GM21515 (cell line): Measurements from ENCODE around the gene STPG1.
A peak's percentile ranks its signal among the peaks of the same experiment; 100 is the strongest.

Experiments
- ATAC-seq: cut with Tn5 transposase; IDR thresholded peaks from one replicate; pipeline ENCODE4 v1.9.1; 2021; ENCODE audit not compliant: unreplicated experiment

The STPG1 gene

GRCh38 chr1:24392982-24393650 is 20.5 kb downstream of the STPG1 start:
- no peak for ATAC-seq

DNA sequence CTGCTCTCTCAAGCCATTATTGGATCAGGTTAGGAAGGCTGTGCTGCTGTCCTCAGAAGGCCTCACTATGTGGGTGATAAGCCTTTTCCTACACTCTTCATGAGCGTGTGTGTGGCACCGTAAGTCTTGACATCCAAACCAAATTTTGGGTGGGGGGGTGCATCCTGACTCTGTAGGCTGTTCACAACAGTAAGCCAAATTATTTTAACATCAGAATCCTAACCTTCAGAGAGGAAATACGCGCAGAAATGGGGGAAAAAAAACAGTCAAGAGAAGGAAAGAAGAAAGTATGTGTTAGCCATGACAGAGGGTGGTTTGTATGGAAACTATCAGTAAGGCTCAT is 21.0 kb downstream of the STPG1 start:
- ATAC-seq = no peak

DNA sequence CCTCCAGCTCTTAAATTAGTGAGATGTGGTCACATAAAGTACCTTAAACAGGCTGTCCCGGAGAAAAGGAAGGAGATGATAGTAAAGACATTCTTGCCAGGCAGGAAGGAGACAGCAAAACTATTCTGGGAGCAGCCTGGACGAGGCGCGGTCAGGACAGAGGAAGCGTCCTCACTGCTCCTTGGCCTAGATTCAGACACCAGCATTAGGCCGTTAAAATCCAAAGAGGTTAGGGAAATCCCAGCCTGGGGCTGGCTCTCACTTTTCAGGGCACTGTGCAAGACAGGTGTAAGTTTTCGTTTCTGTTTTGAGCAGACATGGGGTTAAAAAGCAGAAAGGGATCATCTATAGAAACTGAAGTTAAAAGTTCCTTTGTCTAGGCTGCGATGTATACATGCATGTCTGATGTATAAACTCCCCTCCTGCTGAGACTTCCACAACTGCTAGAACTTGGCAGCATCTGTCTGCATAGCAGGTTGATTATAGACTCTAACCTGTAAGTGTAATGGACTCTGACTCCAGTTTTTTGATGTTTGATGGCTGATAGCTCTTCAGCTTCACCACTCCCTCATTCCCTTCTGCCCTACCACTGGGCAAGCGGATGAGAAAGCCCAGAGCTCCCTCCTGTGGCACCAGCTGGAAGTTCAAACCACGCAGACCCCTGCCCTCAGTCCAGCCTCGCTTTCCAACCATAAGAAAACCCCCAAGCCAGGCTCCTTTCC is 21.5 kb downstream of the STPG1 start:
- peak; percentile 65 for ATAC-seq

GRCh38 chr1:24390924-24391782 is 22.4 kb downstream of the STPG1 start:
- peak; percentile 44 for ATAC-seq

DNA sequence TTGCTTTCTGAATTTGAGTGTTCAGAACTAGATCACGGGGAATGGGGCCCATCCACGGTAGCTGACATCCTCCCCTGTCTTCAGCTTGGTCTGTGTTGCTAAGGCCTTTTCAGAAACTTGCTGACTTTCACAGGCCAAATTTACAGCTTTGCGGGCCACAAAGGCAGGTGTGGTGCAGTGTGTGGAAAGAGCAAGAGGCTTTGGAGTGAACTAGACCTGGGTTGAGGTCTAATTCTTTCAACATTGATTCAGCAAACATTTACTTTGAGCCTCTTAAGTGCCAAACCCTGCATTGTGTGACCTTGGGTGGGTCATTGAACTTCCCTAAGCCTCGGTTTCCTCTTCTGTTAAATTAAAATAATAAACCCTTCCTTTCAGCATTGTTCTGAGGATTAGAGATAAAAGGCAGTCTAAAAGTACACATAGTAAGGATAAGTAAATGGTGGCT is 24.3 kb downstream of the STPG1 start:
- ATAC-seq = no peak

DNA sequence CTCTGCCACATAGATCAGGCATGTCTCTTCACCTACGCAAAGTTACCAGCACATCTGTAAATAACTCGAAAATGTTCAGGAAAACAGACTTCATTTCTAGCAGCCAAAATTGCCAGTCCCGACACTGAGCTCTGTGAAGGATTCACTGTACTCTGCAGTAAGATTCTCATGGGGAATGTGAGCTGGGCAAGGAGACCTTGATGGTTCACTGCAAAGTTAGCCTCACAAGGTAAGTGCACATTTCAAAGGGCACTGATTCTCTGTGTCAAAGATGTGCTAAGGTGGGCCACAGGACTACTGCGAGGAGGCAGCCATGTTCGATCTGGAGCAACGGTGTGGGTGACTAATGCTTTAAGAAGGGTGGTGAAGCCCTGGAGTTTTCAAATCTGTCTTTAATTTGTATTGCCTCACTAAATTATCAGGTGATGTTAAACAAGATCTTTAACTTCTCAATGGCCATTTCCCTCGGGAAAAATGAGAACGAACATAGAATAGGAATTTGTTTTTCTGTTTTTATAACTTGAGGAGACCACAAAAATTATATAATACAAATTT is 25.2 kb downstream of the STPG1 start:
- ATAC-seq = no peak

DNA sequence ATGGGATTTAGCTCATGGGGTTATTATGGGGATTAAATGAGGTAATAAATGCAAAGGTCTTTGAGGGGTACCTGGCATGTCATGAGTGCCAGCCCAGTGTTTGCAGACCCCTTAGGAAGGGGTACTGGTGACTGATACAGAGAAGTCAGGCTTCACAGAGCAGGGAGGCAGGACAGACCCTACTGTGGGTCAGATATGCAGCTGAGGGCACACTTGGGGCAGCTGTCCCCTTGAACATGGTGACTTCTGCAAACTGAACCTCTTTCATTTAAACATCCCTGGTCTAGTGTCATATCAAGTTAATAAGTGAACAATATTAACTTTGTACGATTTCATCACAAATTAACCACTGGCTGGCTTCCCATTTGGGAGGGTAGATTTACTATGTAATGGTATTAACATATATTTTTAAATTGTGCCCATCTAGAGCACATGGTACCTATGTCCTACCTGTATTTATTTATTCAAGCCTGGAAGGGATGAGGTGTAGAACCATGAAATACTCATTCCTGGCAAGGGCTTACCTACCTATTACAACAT is 25.9 kb downstream of the STPG1 start:
- ATAC-seq = no peak

DNA sequence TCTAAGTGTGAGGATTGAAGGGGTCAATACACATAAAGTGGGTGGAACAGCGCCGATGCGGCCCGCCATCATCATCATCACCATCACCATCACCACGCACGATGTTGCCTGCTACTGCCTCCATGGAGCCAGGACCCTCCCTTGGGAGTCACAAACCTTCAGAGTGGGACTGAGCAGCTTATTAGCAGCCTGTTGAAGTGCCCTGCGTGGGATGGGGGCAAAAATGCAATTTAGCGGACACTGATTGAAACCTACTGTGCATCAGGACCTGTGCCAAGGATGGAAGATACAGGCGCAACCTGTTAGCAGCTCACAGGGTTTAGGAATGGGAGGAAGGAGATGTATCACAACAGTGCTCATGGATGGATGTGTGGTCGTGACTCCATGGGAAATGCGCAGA is 26.7 kb downstream of the STPG1 start:
- ATAC-seq = no peak

GRCh38 chr1:24386241-24386640 is 27.3 kb downstream of the STPG1 start:
- no peak for ATAC-seq

- no peak for ATAC-seq
Measured at GRCh38 chr1:24385160-24385940, 28.2 kb downstream of the STPG1 start.

DNA sequence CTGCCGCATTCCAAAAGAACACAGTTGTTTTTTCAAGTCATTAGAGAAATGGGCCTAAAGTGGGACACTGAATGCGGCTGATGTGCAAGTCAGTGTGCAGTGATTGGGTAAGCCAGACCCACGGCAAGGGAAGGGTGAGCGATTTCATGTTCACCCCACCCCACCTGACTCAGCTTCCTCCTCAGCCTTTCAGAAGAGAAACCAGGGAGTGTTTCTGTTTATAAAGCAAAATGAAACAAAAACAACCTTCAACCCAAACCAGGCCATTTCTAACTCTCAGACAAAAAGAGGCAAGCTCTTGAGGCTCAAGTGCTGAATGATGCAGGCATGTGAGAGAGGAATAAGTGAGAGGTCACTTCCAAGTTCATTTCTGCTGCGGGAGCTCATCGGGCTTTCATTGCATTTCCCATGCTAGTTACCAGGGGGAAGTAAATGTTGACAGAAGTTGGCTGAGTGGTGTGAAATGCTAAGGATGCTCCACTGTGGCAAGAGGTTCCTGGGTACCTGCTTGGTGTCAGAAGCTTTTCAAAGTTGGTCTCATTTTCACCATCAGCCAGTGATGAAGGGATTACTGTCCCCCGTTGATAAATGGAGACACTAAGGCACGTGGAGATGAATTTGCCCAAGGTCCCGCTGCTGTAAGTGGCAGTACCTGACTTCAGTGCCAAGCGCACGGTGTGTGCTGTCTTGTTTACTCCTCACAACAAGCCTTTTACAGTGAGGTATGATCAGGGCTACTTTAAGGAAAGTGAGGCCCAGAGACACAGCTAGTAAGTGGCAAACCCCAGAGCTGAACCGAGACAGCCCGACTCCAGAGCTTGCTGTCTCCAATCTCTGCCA is 29.1 kb downstream of the STPG1 start:
- peak; percentile 66 for ATAC-seq

- no peak for ATAC-seq
Measured at GRCh38 chr1:24383381-24383940, 30.1 kb downstream of the STPG1 start.

DNA sequence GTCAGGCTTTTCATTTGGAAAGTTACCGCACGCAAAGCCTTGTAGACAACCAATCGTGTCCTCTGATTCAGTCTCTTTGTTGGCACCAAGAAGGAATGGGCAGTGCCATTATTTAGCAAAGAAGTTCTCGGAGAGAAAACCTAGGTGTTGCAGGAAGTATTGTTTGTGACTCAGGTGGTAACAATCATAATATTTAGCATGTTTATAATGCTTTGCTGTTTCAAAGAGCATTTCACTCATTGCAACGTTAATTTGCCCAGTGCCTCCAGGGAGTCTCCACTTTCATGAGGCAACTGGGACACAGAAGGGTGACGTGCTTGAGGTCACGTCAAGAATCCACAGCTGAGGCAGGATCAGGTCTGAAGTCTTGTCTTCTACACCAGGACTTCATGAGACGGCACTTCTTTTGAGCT is 31.4 kb downstream of the STPG1 start:
- no peak for ATAC-seq

GRCh38 chr1:24381256-24381655 is 32.3 kb downstream of the STPG1 start:
- ATAC-seq = no peak

GRCh38 chr1:24380508-24380907 is 33.1 kb downstream of the STPG1 start:
- ATAC-seq = no peak

DNA sequence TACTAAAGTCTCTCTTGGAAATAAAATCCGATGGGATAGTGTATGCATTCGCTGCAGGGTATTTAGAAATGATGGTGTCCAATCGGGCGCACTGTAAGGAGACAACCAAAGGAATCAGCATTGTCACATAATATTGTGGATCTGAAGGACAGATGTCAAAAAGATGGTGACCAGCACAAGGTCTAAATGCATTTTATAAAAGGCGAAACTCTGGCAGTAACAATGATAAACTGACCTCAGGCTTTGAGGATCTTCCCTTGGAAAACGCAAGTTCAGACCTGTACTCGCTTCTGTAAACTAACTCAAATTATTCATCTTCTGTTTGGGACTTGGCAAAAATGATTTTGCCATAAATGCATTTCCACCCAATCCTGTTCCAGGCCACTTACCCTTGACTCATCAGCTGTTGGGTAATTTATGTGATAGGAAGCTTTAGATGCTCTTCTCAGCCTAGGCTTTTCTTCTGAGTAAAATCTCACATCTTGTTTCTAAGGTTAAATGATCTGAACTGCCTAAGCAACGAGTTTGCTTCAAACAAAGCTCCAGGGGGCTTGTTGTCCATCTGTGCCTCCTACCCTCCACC is 33.8 kb downstream of the STPG1 start:
- ATAC-seq = no peak

DNA sequence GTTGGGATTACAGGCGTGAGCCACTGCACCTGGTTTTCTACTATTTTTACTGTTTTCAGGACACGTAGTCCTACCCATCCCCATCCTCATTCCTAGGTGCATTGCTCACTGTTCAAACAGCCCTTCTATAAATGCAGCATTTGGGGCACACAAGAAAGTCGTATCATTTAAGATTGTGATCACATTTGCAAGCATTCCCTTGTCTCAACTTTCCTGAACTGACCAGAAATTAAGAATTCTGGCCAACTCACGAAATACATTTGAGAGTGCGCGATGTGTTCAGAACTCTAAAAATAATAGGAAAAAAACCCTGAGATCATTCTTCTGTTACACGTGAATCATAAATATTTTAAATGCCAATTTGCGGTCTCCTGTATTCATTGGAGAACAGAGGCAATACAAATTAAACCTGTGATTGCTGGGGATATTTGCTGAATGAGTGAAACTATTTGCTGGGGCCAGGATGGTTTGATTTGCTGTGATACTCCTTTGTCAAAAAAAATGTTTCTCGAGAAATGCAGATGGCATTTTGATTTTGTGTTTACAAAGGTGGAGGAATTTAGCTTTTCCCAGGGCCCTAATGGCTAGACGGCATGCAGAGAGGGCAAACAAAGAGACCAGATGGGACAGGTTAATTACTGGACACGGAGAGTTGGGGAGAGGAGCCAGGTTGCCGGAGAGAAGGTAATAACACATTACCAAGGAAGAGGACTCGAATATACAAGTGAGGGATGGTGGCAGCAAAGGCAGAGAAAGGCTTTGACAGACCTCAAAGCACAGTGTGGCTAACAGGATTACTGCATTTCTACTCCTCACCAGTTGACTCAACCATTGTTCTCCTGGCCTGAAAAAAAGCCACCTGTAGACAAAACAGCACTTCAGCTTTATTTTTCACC is 38.4 kb downstream of the STPG1 start:
- ATAC-seq = no peak

DNA sequence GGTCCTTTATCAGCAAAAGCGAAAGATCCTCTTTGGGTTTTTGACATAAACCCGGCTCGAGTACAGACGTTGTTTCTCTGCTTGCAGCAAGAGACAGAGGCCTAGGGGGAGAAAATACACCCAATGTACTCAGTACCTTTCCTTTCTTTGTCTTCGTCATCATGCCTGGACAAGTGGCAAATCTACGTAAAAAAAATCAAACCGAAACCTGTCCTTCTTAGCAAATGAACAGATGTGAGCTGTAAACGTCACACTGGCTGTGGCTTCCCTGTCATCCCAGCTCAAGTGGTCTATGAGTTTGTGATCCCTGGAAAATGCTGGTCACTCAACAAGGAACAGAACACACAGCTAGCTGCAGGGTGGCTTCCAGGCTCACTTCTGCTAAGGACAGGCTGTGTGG is 39.9 kb downstream of the STPG1 start:
- ATAC-seq = no peak
